ENCODE measurements around the gene TTLL1. TPM values are rescaled to one million over a fixed set of nuclear protein-coding genes. Genes with fewer than 3 reads are reported as not detected.

TTLL1 gene
- 6.5 and 8.9 TPM in 2 replicates for total RNA-seq (2014; rRNA removed; shearing (Covaris generic))

- no peaks in the 10 kb centered on the region for H3K36me3 ChIP-seq (replicated peaks; ENCODE audit: control insufficient read depth, insufficient read depth, low read length)
- H3K4me3 ChIP-seq (ENCODE audit: insufficient read depth, low read depth, low read length) = peak within 1 kb of the TSS; percentile 88
- peak; percentile 99 for DNase-seq
These were observed at the start of gene TTLL1 for GRCh38 chr22:43088984-43089717. TTLL1 (minus strand) TSS chr22:43089391; CDS start chr22:43075586, 13,805 bp downstream.

GRCh38 chr22:43136801-43137200, 47.6 kb upstream of the TTLL1 start:
- DNase-seq = no peak
- no peaks in the 10 kb centered on the region for H3K27me3 ChIP-seq (ENCODE audit: control insufficient read depth, insufficient read depth, low read length)
- peaks cover 25% of the 10 kb centered on the region for H3K36me3 ChIP-seq (replicated peaks; ENCODE audit: control insufficient read depth, insufficient read depth, low read length)
- H3K4me3 ChIP-seq (ENCODE audit: insufficient read depth, low read depth, low read length) = no peak overlapping the region

More at GRCh38 chr22:43088984-43089717, at the start of gene TTLL1:
- no peaks in the 10 kb centered on the region for H3K27me3 ChIP-seq (ENCODE audit: control insufficient read depth, insufficient read depth, low read length)

GRCh38 chr22:43136255-43136654, 47.1 kb upstream of the TTLL1 start:
- Histone ChIP-seq H3K36me3 (replicated peaks; ENCODE audit: control insufficient read depth, insufficient read depth, low read length) (peaks cover 25% of the 10 kb centered on the region), H3K27me3 (ENCODE audit: control insufficient read depth, insufficient read depth, low read length) (no peaks in the 10 kb centered on the region), H3K4me3 (ENCODE audit: insufficient read depth, low read depth, low read length) (no peak overlapping the region)
- DNase-seq = peak; percentile 88

- H3K36me3 ChIP-seq (replicated peaks; ENCODE audit: control insufficient read depth, insufficient read depth, low read length) = peaks cover 25% of the 10 kb centered on the region
- no peak overlapping the region for H3K4me3 ChIP-seq (ENCODE audit: insufficient read depth, low read depth, low read length)
These were observed 46.4 kb upstream of the TTLL1 start for GRCh38 chr22:43135565-43135964.

GRCh38 chr22:43134553-43134952, 45.4 kb upstream of the TTLL1 start:
- no peaks in the 10 kb centered on the region for H3K27me3 ChIP-seq (ENCODE audit: control insufficient read depth, insufficient read depth, low read length)
- no peak overlapping the region for H3K4me3 ChIP-seq (ENCODE audit: insufficient read depth, low read depth, low read length)
- DNase-seq = no peak
- peaks cover 22% of the 10 kb centered on the region for H3K36me3 ChIP-seq (replicated peaks; ENCODE audit: control insufficient read depth, insufficient read depth, low read length)

More at GRCh38 chr22:43135565-43135964, 46.4 kb upstream of the TTLL1 start:
- no peak for DNase-seq
- no peaks in the 10 kb centered on the region for H3K27me3 ChIP-seq (ENCODE audit: control insufficient read depth, insufficient read depth, low read length)

- no peak for DNase-seq
- Histone ChIP-seq H3K4me3 (ENCODE audit: insufficient read depth, low read depth, low read length) (no peak overlapping the region), H3K27me3 (ENCODE audit: control insufficient read depth, insufficient read depth, low read length) (no peaks in the 10 kb centered on the region), H3K36me3 (replicated peaks; ENCODE audit: control insufficient read depth, insufficient read depth, low read length) (peaks cover 19% of the 10 kb centered on the region)
These were observed 44.2 kb upstream of the TTLL1 start for GRCh38 chr22:43133401-43133800.

- DNase-seq = peak; percentile 39
- H3K4me3 ChIP-seq (ENCODE audit: insufficient read depth, low read depth, low read length) = no peak overlapping the region
- H3K36me3 ChIP-seq (replicated peaks; ENCODE audit: control insufficient read depth, insufficient read depth, low read length) = peaks cover 11% of the 10 kb centered on the region
- no peaks in the 10 kb centered on the region for H3K27me3 ChIP-seq (ENCODE audit: control insufficient read depth, insufficient read depth, low read length)
These were observed 42.7 kb upstream of the TTLL1 start for GRCh38 chr22:43131773-43132501.

GRCh38 chr22:43129426-43130425, 40.5 kb upstream of the TTLL1 start:
- H3K27me3 ChIP-seq (ENCODE audit: control insufficient read depth, insufficient read depth, low read length) = no peaks in the 10 kb centered on the region
- no peak overlapping the region for H3K4me3 ChIP-seq (ENCODE audit: insufficient read depth, low read depth, low read length)
- H3K36me3 ChIP-seq (replicated peaks; ENCODE audit: control insufficient read depth, insufficient read depth, low read length) = peaks cover 7% of the 10 kb centered on the region
- DNase-seq = peak; percentile 70

GRCh38 chr22:43128928-43129424, 39.8 kb upstream of the TTLL1 start:
- H3K4me3 ChIP-seq (ENCODE audit: insufficient read depth, low read depth, low read length) = no peak overlapping the region
- DNase-seq = peak; percentile 91
- peaks cover 1% of the 10 kb centered on the region for H3K36me3 ChIP-seq (replicated peaks; ENCODE audit: control insufficient read depth, insufficient read depth, low read length)
- no peaks in the 10 kb centered on the region for H3K27me3 ChIP-seq (ENCODE audit: control insufficient read depth, insufficient read depth, low read length)

- Histone ChIP-seq H3K36me3 (replicated peaks; ENCODE audit: control insufficient read depth, insufficient read depth, low read length) (no peaks in the 10 kb centered on the region; the same call in 1 of the 2 replicates), H3K4me3 (ENCODE audit: insufficient read depth, low read depth, low read length) (no peak overlapping the region), H3K27me3 (ENCODE audit: control insufficient read depth, insufficient read depth, low read length) (no peaks in the 10 kb centered on the region)
- DNase-seq = no peak
These were observed 38.9 kb upstream of the TTLL1 start for GRCh38 chr22:43128116-43128515.

GRCh38 chr22:43127166-43127908, 38.1 kb upstream of the TTLL1 start:
- Histone ChIP-seq H3K4me3 (ENCODE audit: insufficient read depth, low read depth, low read length) (no peak overlapping the region), H3K27me3 (ENCODE audit: control insufficient read depth, insufficient read depth, low read length) (no peaks in the 10 kb centered on the region), H3K36me3 (replicated peaks; ENCODE audit: control insufficient read depth, insufficient read depth, low read length) (no peaks in the 10 kb centered on the region)
- DNase-seq = peak; percentile 60

- DNase-seq = peak; percentile 79
- Histone ChIP-seq H3K4me3 (ENCODE audit: insufficient read depth, low read depth, low read length) (no peak overlapping the region), H3K27me3 (ENCODE audit: control insufficient read depth, insufficient read depth, low read length) (no peaks in the 10 kb centered on the region), H3K36me3 (replicated peaks; ENCODE audit: control insufficient read depth, insufficient read depth, low read length) (no peaks in the 10 kb centered on the region)
These were observed 37.4 kb upstream of the TTLL1 start for GRCh38 chr22:43126501-43127165.

- H3K36me3 ChIP-seq (replicated peaks; ENCODE audit: control insufficient read depth, insufficient read depth, low read length) = no peaks in the 10 kb centered on the region
These were observed 29.8 kb upstream of the TTLL1 start for GRCh38 chr22:43118953-43119458.

More at GRCh38 chr22:43118953-43119458, 29.8 kb upstream of the TTLL1 start:
- no peak for DNase-seq
- Histone ChIP-seq H3K27me3 (ENCODE audit: control insufficient read depth, insufficient read depth, low read length) (no peaks in the 10 kb centered on the region), H3K4me3 (ENCODE audit: insufficient read depth, low read depth, low read length) (no peak overlapping the region)

All from H7 (cell line).